Dermis blood vessel endothelial cell (primary cell): Measurements from ENCODE around the gene ZFAND3. TPM values are rescaled to one million over a fixed set of nuclear protein-coding genes. Genes with fewer than 3 reads are reported as not detected.

Experiments used
- DNase-seq: peaks from one replicate; pipeline ENCODE4 v3.0.0; 2010
- total RNA-seq: library from RNA; depleted of rRNA; stranded (reverse); fragments of >200 nt; gene quantifications from 2 replicates; pipeline ENCODE4 v1.2.3, GENCODE V29; 2014

The ZFAND3 gene
- 16.7 and 28.2 TPM in 2 replicates for total RNA-seq

- DNase-seq, result peak; percentile 98
These were observed at the start of gene ZFAND3 for GRCh38 chr6:37819177-37819801. Gene ZFAND3 (plus strand): TSS chr6:37819727. CDS start chr6:37819946, 219 bp downstream.

- no peak for DNase-seq
These were observed 45.4 kb upstream of the ZFAND3 start for GRCh38 chr6:37774028-37774680.

- DNase-seq, result no peak
These were observed 43.0 kb upstream of the ZFAND3 start for GRCh38 chr6:37776566-37776965.

GRCh38 chr6:37777272-37777834 is 42.2 kb upstream of the ZFAND3 start:
- no peak for DNase-seq

DNA sequence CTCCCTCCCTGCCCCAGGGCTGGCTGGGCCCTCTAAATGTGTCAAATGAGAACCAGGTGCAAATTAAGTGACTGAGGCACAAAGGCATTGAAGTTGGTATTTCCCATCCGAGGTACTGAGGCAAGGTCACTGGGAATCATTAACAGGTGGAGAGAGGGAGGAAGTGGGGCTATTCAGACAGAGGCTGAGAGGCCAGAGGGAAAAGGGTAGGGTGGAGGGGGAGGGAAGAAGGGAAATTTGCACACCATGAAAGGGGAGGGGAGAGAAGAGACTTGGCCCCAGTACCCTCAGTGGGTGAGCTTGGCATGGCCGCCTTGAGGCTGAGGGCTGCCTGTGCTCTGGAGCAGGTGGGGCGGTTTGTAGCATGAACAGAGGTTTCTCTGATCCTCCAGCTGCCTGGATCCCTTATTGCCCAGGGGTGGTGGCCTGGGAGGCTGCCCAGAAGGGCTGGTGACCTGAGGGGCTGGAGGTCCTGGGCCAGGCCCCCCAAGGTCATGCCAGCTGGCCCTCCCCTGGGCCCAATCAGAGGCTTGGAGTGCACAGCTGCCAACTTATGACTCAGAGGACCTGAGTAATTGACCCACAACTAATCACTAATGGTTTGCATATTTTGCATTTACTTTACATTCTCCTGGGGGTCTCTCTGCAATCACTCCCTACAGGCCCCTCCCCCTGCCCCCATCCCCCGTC is 40.3 kb upstream of the ZFAND3 start:
- no peak for DNase-seq

DNA sequence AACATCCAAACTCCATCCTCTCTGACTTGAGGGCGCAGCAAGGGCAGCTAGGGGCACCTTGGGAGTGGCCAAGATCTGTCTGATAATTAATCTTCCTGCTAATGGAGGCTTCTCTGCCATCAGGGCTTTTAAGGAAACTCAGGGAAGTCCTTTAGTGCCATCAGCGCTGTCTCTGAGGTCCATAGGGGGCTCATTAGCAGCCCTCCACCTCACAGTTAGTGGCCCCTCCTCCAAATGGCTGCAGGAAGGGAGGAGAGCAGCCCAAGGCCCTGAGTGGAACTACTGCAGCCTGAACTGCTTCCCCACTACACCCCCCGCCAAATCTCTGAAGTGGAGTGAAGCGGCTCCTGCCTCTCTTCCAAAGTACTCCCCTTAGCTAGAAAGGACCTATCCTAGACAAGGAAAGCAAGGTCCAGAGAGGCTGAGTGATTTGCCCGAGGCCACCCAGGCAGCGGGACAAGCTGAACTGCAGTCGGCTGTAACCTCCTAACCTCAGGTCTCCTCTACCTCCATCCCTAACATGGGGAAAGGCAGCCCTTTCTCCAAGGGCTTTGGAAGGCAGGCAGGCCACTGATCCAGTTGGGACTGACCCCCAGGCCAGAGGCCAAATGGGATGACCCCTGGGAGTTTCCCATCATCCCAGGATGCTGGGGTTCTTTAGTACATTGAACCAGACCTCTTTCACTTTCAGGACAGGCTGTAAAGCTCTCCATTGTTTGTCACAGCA is 39.5 kb upstream of the ZFAND3 start:
- no peak for DNase-seq

- no peak for DNase-seq
These were observed 37.7 kb upstream of the ZFAND3 start for GRCh38 chr6:37781788-37782187.

DNA sequence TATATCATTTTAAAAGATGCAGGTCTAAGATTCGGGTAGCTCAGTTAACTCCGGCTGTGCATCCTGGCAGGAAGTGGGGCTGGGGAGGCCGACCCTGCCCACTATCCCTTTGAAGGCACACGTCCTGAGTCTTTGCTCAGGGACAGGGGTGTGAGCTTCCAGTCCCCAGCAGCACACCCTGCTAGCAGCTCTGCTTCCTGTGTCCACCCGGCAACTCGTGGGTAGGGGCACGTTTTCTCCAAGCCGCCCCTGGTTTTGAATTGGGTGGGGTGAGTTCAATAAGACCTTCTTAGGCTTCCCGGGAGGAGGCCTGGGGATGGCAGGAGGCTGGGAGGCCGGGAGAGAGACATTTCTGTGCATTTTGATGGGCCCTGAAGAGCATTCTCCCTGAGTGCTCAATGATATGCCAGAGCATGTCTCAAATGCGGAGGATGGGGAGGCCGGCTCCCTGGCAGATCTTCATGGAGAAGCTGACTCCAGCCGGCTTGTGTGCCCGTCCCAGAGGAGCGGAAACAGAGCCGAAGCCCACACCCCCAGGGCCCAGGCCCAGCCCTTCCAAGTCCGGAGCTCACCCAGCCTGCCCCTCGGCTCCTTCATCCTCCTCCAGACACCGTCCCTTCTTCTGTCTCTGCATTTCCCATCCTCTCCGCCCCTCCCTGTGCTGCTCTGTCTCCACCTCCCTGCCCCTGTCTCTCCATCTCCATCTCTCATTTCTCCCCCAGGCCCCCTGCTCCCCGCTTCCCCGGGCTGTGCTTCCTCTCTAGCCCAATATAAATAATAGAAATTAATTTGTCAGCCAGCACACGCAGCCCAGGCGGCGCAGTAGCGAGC is 36.3 kb upstream of the ZFAND3 start:
- peak; percentile 20 for DNase-seq

DNA sequence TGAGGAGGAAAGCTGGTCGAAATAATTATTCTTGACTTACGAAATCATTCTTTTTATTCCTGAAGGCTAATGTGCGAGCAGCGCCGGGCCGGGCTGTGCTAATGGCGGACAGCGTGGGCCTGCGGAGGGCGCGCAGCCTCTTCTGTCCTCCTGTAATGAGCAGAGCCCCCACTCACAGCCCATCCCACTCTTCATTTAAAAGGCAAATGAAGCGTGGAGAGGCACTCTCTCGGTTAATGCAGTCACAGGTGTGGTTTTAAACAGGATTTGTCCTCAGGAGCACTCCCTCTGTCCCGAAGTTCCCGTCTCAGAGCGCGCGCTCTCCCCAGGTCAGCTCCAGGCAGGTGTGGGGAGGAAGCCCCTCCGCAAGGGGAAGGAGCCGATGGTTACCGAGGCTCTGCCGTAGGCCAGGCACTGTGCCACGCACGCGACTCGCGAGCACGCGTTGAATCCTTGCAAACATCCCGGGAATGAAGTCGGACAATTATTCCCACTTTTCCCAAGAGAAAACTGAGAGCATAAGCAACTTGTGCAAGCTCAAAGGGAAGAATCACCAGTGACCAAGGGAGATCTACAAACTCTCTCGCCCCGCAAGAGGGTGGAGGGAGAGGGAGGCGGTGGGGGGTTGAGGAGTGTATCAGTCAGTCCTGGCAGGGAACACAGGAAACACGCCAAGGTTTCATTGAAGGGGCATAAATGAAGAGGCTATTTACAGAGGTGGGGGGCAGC is 35.5 kb upstream of the ZFAND3 start:
- DNase-seq, result peak; percentile 43

GRCh38 chr6:37784585-37784967 is 35.0 kb upstream of the ZFAND3 start:
- peak; percentile 6 for DNase-seq

DNA sequence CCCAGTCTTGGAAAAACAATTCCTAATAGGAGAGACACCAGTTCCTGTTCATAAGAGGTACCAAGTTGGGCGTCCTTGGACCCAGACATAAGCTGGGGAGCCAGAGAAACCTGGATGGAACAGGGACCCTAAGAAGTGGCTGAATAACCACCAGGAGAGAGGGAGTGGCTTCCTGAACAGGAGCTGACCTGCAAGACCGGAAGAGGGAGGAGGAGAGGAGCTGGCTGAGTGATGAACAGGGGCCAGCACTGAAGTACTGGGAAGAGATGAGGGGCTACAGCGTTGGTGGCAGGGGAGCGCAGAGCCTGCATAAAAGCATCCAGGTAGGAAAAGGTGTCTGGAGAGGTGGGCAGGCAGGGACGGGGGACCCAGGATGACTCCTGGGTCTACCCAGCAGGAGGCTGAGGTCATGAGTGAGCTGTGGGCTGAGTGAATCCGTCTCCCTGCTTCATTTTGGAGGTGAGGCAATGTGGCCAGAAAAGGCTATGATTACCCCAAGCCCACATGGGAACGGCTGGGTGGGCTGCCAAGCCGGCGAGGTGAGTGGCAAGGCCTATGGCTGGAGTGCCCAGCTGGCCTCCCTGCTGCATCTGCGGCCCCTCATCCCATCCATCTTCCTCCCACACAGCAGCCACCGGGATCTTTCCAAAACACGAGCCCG is 34.4 kb upstream of the ZFAND3 start:
- no peak for DNase-seq

DNA sequence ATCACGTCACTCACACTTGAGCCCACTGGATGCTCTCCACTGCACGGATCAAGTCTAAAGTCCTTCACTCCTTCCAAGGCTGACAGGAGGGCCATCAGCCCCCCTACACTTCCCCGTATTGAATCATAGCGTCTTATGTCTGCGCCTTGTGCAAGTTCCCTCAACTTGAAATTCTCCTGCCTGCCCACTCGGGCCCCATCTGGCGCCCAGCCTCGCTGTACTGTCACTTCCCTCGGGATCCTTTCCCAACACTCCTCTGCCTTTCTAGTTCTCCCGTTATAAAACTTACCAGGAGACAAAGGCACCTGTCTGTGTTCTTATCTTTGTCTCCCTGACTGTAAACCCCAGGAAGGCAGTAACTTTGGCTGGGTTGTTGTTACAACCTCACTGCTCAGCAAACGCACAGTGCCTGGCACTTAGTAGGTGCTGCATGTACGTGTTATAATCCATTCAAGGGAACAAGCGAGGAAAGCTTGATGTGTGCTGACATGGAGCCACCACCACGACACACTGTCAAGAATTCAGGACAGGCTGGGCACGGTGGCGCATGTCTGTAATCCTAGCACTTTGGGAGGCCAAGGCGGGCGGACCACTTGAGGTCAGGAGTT is 33.8 kb upstream of the ZFAND3 start:
- DNase-seq, result no peak

GRCh38 chr6:37787216-37787615 is 32.3 kb upstream of the ZFAND3 start:
- no peak for DNase-seq

DNA sequence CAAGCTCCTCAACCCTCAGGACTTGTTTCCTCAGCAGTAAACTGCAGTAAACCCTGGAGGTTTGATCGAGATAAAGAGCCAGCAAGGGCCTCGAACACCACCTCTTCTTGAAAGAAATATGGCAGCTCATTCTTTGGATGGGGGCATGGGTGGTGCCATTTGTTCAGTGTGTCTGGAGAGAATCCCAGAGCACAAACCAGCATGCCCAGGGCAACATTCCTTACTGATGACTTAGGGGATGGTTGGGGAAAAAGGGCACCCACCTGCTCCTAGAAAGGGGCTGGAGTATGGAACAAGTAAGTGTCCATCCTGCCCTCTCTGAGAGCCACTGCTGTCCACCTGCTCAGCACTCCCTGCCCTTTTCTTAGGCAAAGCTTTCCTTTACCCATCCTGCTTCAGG is 31.3 kb upstream of the ZFAND3 start:
- DNase-seq, result no peak

GRCh38 chr6:37791156-37791919 is 28.2 kb upstream of the ZFAND3 start:
- DNase-seq, result peak; percentile 97

DNA sequence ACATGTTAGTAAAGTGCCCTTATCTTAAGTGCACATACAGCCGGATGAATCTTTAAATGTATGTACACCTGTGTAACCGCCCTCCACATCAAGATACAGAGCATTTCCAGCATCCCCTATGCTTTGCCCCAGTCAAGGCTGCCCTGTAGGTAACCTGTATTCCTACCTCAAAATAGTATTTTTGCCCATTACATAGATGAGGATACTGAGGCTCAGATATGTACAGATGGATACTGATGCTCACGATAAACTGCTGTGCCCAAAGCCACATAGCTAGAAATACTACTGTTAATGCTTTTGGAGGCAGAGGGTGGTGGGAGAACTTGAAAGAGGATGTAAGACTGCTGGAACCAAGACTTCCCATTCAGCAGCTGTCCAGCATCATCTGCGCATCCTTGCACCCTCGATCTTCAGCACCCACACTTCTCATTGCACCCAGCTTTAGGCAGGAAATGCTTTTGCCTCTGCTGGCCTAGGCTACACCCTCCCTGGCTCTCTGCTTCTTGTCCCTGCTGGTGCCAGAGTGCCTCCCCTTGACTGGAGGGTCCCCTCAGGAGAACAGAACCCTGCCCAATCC is 27.0 kb upstream of the ZFAND3 start:
- DNase-seq, result no peak

DNA sequence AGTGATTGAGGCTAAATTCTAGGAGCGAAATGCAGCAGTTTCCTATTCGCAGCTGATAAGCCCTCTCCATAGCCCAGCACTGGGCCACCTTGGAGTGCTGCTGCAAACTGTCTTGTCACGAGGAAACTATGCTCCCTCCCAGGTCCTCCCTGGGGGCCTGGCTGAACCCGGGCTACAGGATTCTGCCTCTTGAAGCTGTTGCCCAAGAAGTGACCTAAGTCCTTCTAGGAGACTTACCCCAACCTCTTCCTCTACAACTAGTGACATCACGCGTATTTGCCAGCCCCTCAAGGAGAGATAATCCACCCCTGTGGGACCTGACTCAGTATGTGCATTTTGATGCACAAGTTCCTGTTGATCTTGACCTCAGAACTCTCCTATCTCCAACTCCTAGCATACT is 26.5 kb upstream of the ZFAND3 start:
- no peak for DNase-seq

DNA sequence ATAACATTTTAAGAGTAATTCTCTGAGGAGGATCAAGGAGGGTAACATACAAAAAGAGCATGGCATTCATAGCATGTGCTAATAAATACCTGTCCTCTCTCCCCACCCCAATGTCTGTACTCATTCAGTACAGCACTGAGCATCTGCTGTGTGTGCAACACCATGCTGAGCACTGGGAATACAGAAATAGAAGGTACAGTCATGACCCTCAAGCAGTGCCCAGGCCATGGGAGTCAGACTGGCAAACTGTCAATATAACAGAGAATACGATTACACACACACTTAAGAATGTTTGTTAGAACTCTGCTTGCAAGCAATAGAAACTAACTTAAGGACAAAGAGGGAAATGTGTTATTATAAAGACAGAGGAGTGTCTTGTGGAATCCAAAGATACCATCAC is 24.7 kb upstream of the ZFAND3 start:
- no peak for DNase-seq
